ENCODE results near the gene TMEM222.
"Not testable (repeated sequence)": the region's sequence is repeated elsewhere in the genome, so short reads cannot be mapped to it uniquely, and the experiment has no call there.

TMEM222 gene

GRCh38 chr1:27380766-27381733, 59.1 kb downstream of the TMEM222 start:
- no peak for DNase-seq

DNA sequence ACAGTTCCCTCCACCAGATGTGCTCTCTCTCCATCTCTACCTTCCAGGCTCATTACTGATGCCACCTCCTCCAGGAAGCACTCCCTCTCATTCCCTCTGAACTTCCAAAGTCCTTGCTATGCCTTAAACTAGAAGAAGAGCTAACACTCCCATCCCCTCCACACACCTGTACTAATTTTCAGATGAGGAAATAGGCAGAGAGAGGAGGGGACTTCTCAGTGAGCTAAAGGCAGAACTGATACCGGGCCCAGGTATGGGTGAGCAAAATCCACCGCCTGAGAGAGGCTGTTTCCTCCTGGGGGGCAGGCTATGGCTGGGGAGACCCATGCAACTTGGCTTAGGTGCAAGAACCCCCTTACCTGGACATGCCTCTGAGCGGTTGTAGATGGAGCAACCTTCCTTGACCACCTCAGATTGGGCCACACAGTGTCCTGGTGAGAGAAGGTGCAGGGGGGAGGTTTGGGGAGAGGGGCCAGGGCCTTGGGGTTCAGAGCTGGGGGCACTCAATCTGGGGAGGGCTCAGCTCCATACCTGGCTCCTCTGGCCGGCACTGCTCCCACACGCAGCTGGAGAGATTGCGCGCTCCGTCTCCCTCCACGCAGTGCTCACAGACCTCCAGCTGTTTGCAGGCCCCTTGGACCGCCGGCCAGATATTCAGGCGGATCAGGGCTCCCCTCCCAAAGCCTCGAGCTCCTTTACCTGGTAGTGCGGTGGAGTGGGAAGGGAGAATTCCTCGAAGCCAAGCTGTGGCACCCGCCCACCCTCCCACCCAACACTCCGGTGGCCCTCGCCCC, 60.2 kb downstream of the TMEM222 start:
- no peak for DNase-seq

GRCh38 chr1:27383039-27383605, 61.2 kb downstream of the TMEM222 start, which contains the start of gene CD164L2:
Gene CD164L2 (minus strand): TSS chr1:27383333. CDS start chr1:27383239, 94 bp downstream.
- peak; percentile 24 for DNase-seq

- no peak for DNase-seq
Observed at GRCh38 chr1:27383661-27384060, 61.7 kb downstream of the TMEM222 start.

DNA sequence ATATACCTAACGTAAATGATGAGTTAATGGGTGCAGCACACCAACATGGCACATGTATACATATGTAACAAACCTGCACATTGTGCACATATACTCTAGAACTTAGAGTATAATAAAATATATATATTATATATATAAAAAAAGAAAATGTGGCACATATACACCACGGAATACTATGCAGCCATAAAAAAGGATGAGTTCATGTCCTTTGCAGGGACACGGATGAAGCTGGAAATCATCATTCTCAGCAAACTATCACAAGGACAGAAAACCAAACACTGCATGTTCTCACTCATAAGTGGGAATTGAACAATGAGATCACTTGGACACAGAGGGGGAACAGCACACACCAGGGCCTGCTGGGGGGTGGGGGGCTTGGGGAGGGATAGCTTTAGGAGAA, 62.8 kb downstream of the TMEM222 start:
- not testable (repeated sequence) for DNase-seq

Data from effector CD8-positive, alpha-beta T cell (primary cell).